HG03432 (cell line): Measurements from ENCODE around the gene PPFIBP2.

Source experiments
- ATAC-seq: cut with Tn5 transposase; IDR thresholded peaks from one replicate; pipeline ENCODE4 v1.9.1; 2021; ENCODE audit warnings: mild to moderate bottlenecking, moderate library complexity; ENCODE audit not compliant: unreplicated experiment

PPFIBP2 gene

GRCh38 chr11:7683571-7683970, 169.8 kb downstream of the PPFIBP2 start:
- ATAC-seq, result no peak

GRCh38 chr11:7686761-7687160, 173.0 kb downstream of the PPFIBP2 start:
- no peak for ATAC-seq

- no peak for ATAC-seq
Observed at GRCh38 chr11:7687386-7687785, 173.6 kb downstream of the PPFIBP2 start.

GRCh38 chr11:7688238-7688826, 174.5 kb downstream of the PPFIBP2 start:
- ATAC-seq, result no peak

- ATAC-seq, result no peak
Observed at GRCh38 chr11:7689239-7689638, 175.4 kb downstream of the PPFIBP2 start.

GRCh38 chr11:7690648-7691047, 176.8 kb downstream of the PPFIBP2 start:
- ATAC-seq, result no peak

- ATAC-seq, result no peak
Observed at GRCh38 chr11:7691759-7692350, 178.1 kb downstream of the PPFIBP2 start.

- ATAC-seq, result no peak
Observed at GRCh38 chr11:7692426-7692825, 178.6 kb downstream of the PPFIBP2 start.

- ATAC-seq, result no peak
Observed at GRCh38 chr11:7694235-7694634, 180.4 kb downstream of the PPFIBP2 start.

- no peak for ATAC-seq
Observed at GRCh38 chr11:7696424-7696823, 182.6 kb downstream of the PPFIBP2 start.
